Nephron (organoid): Measurements from ENCODE around the gene DSCAM.

Experiments used
- H3K27ac Mint-ChIP-seq, 3 experiments: 2 replicates each; pipeline ENCODE4 v1.8.0; 2020; ENCODE audit warnings: mixed read lengths in 3 of 3, mild to moderate bottlenecking in 2 of 3, moderate library complexity in 1 of 3
- H3K27me3 Mint-ChIP-seq: 2 replicates; pipeline ENCODE4 v1.8.0; 2021; ENCODE audit warnings: low read depth, mild to moderate bottlenecking, moderate library complexity, mixed read lengths
- H3K36me3 Mint-ChIP-seq: 2 replicates; pipeline ENCODE4 v1.8.0; 2020; ENCODE audit warnings: low read depth, mixed read lengths
- H3K4me1 Mint-ChIP-seq: 2 replicates; pipeline ENCODE4 v1.8.0; 2020; ENCODE audit warnings: mixed read lengths
- H3K4me3 Mint-ChIP-seq, 3 experiments: 2 replicates each; pipeline ENCODE4 v1.8.0; 2020; ENCODE audit warnings: mild to moderate bottlenecking in 3 of 3, mixed read lengths in 3 of 3, moderate library complexity in 2 of 3
- H3K9me3 Mint-ChIP-seq: 2 replicates; pipeline ENCODE4 v1.8.0; 2020; ENCODE audit warnings: mixed read lengths
- CTCF ChIP-seq, 3 experiments: fragments of 200-600 bp; sonication (generic); IDR thresholded peaks; one replicate each; pipeline ENCODE4 v1.5.0; 2021; ENCODE audit warnings: antibody characterized with exemption in 3 of 3; ENCODE audit not compliant: unreplicated experiment in 3 of 3

DSCAM gene

GRCh38 chr21:40842197-40842552, 4.8 kb downstream of the DSCAM start:
- TF ChIP-seq CTCF (IDR thresholded peaks at IDR 0.05; ENCODE audit: unreplicated experiment in 3 of 3), result peak in 1 of 3 experiments; percentile 7
- no peaks in the 10 kb centered on the region for H3K36me3 Mint-ChIP-seq
- H3K9me3 Mint-ChIP-seq, result no peaks in the 10 kb centered on the region
- H3K27ac Mint-ChIP-seq, result no peak overlapping the region
- H3K27me3 Mint-ChIP-seq, result peaks cover 60% of the 10 kb centered on the region
- peaks cover 27% of the 10 kb centered on the region for H3K4me1 Mint-ChIP-seq
- H3K4me3 Mint-ChIP-seq, result peak overlapping the region; percentile 83 to 90 (median 87)

DNA sequence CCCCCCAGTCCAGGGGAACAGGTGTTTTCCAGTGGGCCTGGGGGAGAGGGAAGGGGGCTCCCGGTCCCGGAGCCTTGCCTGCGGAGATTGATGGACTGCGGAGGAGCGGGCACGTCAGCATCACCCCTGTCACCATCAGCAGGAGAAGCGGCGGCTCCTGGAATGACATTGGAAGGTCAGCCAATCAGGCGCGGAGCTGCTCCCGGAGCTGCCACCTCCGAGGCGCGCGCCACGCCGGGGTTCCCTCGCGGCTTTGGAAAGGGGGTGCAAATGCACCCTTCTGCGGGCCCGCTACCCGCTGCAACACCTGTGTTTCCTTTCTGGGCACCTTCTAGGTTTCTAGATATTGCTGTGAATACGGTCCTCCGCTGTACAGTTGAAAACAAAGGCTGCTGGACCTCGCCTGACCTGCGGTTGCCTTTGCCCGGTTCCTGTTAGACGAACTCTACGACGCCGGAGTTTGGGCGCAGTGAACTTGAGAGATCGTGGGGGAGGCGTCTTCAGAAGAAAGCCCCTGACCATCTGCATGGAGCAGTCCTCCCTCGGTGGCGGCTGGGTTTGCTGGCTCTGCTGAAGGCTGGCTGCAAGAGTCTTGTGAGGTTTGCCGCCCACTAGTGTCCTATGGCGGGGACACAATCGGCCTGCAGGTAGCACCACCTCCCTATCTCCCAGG, 5.3 kb downstream of the DSCAM start:
- no peaks in the 10 kb centered on the region for H3K36me3 Mint-ChIP-seq
- peak overlapping the region; percentile 83 to 90 (median 87) for H3K4me3 Mint-ChIP-seq
- peak overlapping the region in 1 of 3 experiments; percentile 13 for H3K27ac Mint-ChIP-seq
- H3K27me3 Mint-ChIP-seq, result peaks cover 56% of the 10 kb centered on the region
- H3K4me1 Mint-ChIP-seq, result peaks cover 25% of the 10 kb centered on the region
- no peaks in the 10 kb centered on the region for H3K9me3 Mint-ChIP-seq
- peak; percentile 59 to 79 (median 68) for TF ChIP-seq CTCF (IDR thresholded peaks at IDR 0.05; ENCODE audit: unreplicated experiment in 3 of 3)

- peaks cover 25% of the 10 kb centered on the region for H3K4me1 Mint-ChIP-seq
- peaks cover 49% of the 10 kb centered on the region for H3K27me3 Mint-ChIP-seq
- no peaks in the 10 kb centered on the region for H3K9me3 Mint-ChIP-seq
- no peak for TF ChIP-seq CTCF (IDR thresholded peaks at IDR 0.05; ENCODE audit: unreplicated experiment in 3 of 3)
- H3K4me3 Mint-ChIP-seq, result peak overlapping the region; percentile 69 to 87 (median 83)
- no peak overlapping the region for H3K27ac Mint-ChIP-seq
- no peaks in the 10 kb centered on the region for H3K36me3 Mint-ChIP-seq
These were observed 6.4 kb downstream of the DSCAM start for GRCh38 chr21:40840401-40841125.

DNA sequence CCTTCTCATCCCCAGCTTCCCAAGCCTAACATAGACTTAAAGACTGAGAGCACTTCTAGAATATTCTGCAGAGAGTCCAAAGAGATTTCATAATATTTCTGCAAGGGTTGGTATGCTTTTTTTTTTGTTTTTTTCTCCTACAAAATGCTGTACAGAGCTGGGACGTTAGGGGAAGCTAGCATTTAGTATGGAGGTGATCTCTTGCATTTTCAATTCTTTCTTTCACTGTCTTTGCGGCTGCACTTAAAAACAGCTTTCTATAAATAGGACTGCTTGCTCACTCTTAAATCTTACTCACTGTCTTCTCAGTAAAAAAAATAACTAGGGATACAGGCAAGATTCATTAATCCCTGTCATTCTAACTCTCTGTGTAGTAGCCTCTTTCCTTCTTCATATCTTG, 7.4 kb downstream of the DSCAM start:
- Mint-ChIP-seq H3K36me3 (no peaks in the 10 kb centered on the region), H3K27ac (no peak overlapping the region), H3K9me3 (no peaks in the 10 kb centered on the region), H3K4me3 (no peak overlapping the region), H3K4me1 (peaks cover 25% of the 10 kb centered on the region), H3K27me3 (peaks cover 39% of the 10 kb centered on the region)
- TF ChIP-seq CTCF (IDR thresholded peaks at IDR 0.05; ENCODE audit: unreplicated experiment in 3 of 3), result no peak

- Mint-ChIP-seq H3K9me3 (no peaks in the 10 kb centered on the region), H3K27me3 (peaks cover 32% of the 10 kb centered on the region), H3K27ac (no peak overlapping the region), H3K4me1 (peaks cover 25% of the 10 kb centered on the region), H3K4me3 (no peak overlapping the region), H3K36me3 (no peaks in the 10 kb centered on the region)
- no peak for TF ChIP-seq CTCF (IDR thresholded peaks at IDR 0.05; ENCODE audit: unreplicated experiment in 3 of 3)
These were observed 9.5 kb downstream of the DSCAM start for GRCh38 chr21:40837456-40837855.
